Caco-2 (cell line): Measurements from ENCODE around the gene PTPRN2. TPM values are rescaled to one million over a fixed set of nuclear protein-coding genes. Genes with fewer than 3 reads are reported as not detected.

Source experiments
- BruUV-seq: library from RNA; stranded (reverse); fragments of 400-500 nt; replicated peaks from 2 replicates; lab custom pipeline; 2021; lab: Mats Ljungman, UMichigan
- CTCF ChIA-PET: fragments of 300-600 bp; sonication (Branson Sonifier 250); formaldehyde crosslinking; loops from one replicate; lab custom pipeline; 2022; ENCODE audit warnings: antibody characterized with exemption; lab: Charles Lee
- POLR2A ChIA-PET: fragments of 300-600 bp; sonication (Branson Sonifier 250); formaldehyde crosslinking; loops from one replicate; lab custom pipeline; 2022; ENCODE audit warnings: antibody characterized with exemption; lab: Charles Lee
- DNase-seq, 2 experiments: peaks; one replicate each; pipeline versions ENCODE4 v3.0.0 to v3.0.0-alpha.2; 2020 to 2022
- H3K27me3 ChIP-seq: replicated peaks from 2 replicates; pipeline ENCODE4 v1.6.0; 2011; ENCODE audit warnings: low read length; ENCODE audit not compliant: control insufficient read depth, insufficient read depth
- H3K36me3 ChIP-seq: 2 replicates; pipeline ENCODE4 v1.5.1; 2011; ENCODE audit warnings: low read length; ENCODE audit not compliant: control insufficient read depth, insufficient read depth
- H3K4me1 ChIP-seq: fragments of 250-450 bp; sonication (Bioruptor Pico); 2 replicates; pipeline ENCODE4 v1.5.1; 2020; ENCODE audit warnings: mild to moderate bottlenecking
- H3K4me3 ChIP-seq: 2 replicates; pipeline ENCODE4 v1.5.1; 2011; ENCODE audit warnings: low read depth, mild to moderate bottlenecking, control low read depth, low read length
- H3K9me3 ChIP-seq: fragments of 250-450 bp; sonication (Bioruptor Pico); 2 replicates; pipeline ENCODE4 v1.5.1; 2020; ENCODE audit warnings: mild to moderate bottlenecking, moderate library complexity
- H3K27ac Mint-ChIP-seq: one replicate; pipeline ENCODE4 v1.8.0; 2022; ENCODE audit warnings: mixed read lengths; ENCODE audit not compliant: unreplicated experiment
- H3K27me3 Mint-ChIP-seq: one replicate; pipeline ENCODE4 v1.8.0; 2022; ENCODE audit warnings: mixed read lengths; ENCODE audit not compliant: insufficient read depth, unreplicated experiment
- H3K36me3 Mint-ChIP-seq: one replicate; pipeline ENCODE4 v1.8.0; 2022; ENCODE audit warnings: mild to moderate bottlenecking, mixed read lengths; ENCODE audit not compliant: insufficient read depth, unreplicated experiment
- H3K4me1 Mint-ChIP-seq: one replicate; pipeline ENCODE4 v1.8.0; 2022; ENCODE audit warnings: low read depth, mixed read lengths; ENCODE audit not compliant: unreplicated experiment
- H3K4me3 Mint-ChIP-seq: one replicate; pipeline ENCODE4 v1.8.0; 2022; ENCODE audit warnings: mild to moderate bottlenecking, moderate library complexity, mixed read lengths; ENCODE audit not compliant: unreplicated experiment
- H3K9me3 Mint-ChIP-seq: one replicate; pipeline ENCODE4 v1.8.0; 2022; ENCODE audit warnings: mixed read lengths; ENCODE audit not compliant: unreplicated experiment
- CTCF ChIP-seq, 2 experiments: fragments of 200-600 bp in 1 of 2; IDR thresholded peaks; 1 replicate in 1 of 2; 2 replicates in 1 of 2; pipeline versions ENCODE4 v1.5.1 to v1.8.0; 2011 to 2022; ENCODE audit warnings: antibody characterized with exemption in 1 of 2, control low read depth in 1 of 2, inconsistent platforms in 1 of 2, low read depth in 1 of 2, low read length in 1 of 2, mild to moderate bottlenecking in 1 of 2, moderate library complexity in 1 of 2; ENCODE audit not compliant: insufficient read depth in 1 of 2, severe bottlenecking in 1 of 2, unreplicated experiment in 1 of 2
- intact Hi-C: fragments of 100-400 bp; cut with micrococcal nuclease; formaldehyde crosslinking; loops from one replicate; pipeline ENCODE4 v1.10.0; 2022; ENCODE audit not compliant: unreplicated experiment
- total RNA-seq: library from RNA; stranded (reverse); gene quantifications from 2 replicates; pipeline ENCODE4 v1.2.3, GENCODE V29; 2022

Gene PTPRN2
- total RNA-seq, 1 experiment from 2014 or later, result 1.4 TPM

- no peak overlapping the region for H3K27ac Mint-ChIP-seq
- CTCF ChIA-PET, result no interaction called here
- H3K4me3 Mint-ChIP-seq, result no peak overlapping the region
- DNase-seq, result peak in 1 of 2 experiments; percentile 20
- no peaks in the 10 kb centered on the region for H3K27me3 ChIP-seq
- no TSS peak for BruUV-seq
- intact Hi-C loops, result no loop called here
- no peak overlapping the region for H3K4me3 ChIP-seq
- POLR2A ChIA-PET, result no interaction called here
- no peaks in the 10 kb centered on the region for H3K36me3 Mint-ChIP-seq
- no peak for TF ChIP-seq CTCF (IDR thresholded peaks at IDR 0.05; ENCODE audit: insufficient read depth in 1 of 2, low read depth in 1 of 2, low read length in 1 of 2, severe bottlenecking in 1 of 2, unreplicated experiment in 1 of 2)
- peaks cover 5% of the 10 kb centered on the region; the same call in 1 of the 2 replicates for H3K9me3 ChIP-seq
- H3K4me1 Mint-ChIP-seq, result no peaks in the 10 kb centered on the region
- peaks cover 32% of the 10 kb centered on the region for H3K9me3 Mint-ChIP-seq
- no peaks in the 10 kb centered on the region for H3K4me1 ChIP-seq
- no peaks in the 10 kb centered on the region for H3K27me3 Mint-ChIP-seq
- H3K36me3 ChIP-seq, result no peaks in the 10 kb centered on the region
These were observed 535.1 kb downstream of the PTPRN2 start for GRCh38 chr7:158052381-158053060.

GRCh38 chr7:158051776-158052175 is 535.8 kb downstream of the PTPRN2 start:
- Histone ChIP-seq H3K36me3 (no peaks in the 10 kb centered on the region), H3K4me3 (no peak overlapping the region), H3K4me1 (no peaks in the 10 kb centered on the region), H3K27me3 (no peaks in the 10 kb centered on the region), H3K9me3 (peaks cover 5% of the 10 kb centered on the region; the same call in 1 of the 2 replicates)
- CTCF ChIA-PET, result no interaction called here
- Mint-ChIP-seq H3K4me3 (no peak overlapping the region), H3K36me3 (no peaks in the 10 kb centered on the region), H3K4me1 (no peaks in the 10 kb centered on the region), H3K9me3 (peaks cover 32% of the 10 kb centered on the region), H3K27me3 (no peaks in the 10 kb centered on the region), H3K27ac (no peak overlapping the region)
- no peak for TF ChIP-seq CTCF (IDR thresholded peaks at IDR 0.05; ENCODE audit: insufficient read depth in 1 of 2, low read depth in 1 of 2, low read length in 1 of 2, severe bottlenecking in 1 of 2, unreplicated experiment in 1 of 2)
- no peak for DNase-seq
- POLR2A ChIA-PET, result no interaction called here
- intact Hi-C loops, result no loop called here
- no TSS peak for BruUV-seq

GRCh38 chr7:158050978-158051651 is 536.5 kb downstream of the PTPRN2 start:
- no peak for TF ChIP-seq CTCF (IDR thresholded peaks at IDR 0.05; ENCODE audit: insufficient read depth in 1 of 2, low read depth in 1 of 2, low read length in 1 of 2, severe bottlenecking in 1 of 2, unreplicated experiment in 1 of 2)
- H3K4me1 ChIP-seq, result no peaks in the 10 kb centered on the region
- H3K4me3 ChIP-seq, result no peak overlapping the region
- ChIA-PET CTCF (no interaction called here), POLR2A (no interaction called here)
- Mint-ChIP-seq H3K4me3 (no peak overlapping the region), H3K27ac (no peak overlapping the region), H3K9me3 (peaks cover 30% of the 10 kb centered on the region), H3K4me1 (no peaks in the 10 kb centered on the region), H3K36me3 (no peaks in the 10 kb centered on the region), H3K27me3 (no peaks in the 10 kb centered on the region)
- DNase-seq, result peak in 1 of 2 experiments; percentile 14
- H3K27me3 ChIP-seq, result no peaks in the 10 kb centered on the region
- H3K9me3 ChIP-seq, result peaks cover 5% of the 10 kb centered on the region; the same call in 1 of the 2 replicates
- H3K36me3 ChIP-seq, result no peaks in the 10 kb centered on the region
- intact Hi-C loops, result no loop called here
- no TSS peak for BruUV-seq
